ENCODE measurements around the gene SPCS1. TPM values are rescaled to one million over a fixed set of nuclear protein-coding genes. Genes with fewer than 3 reads are reported as not detected.

Gene SPCS1
- total and polyA plus RNA-seq, 9 of the 15 experiments (the other 6 are each of a cell fraction or from before 2014, with no cell fraction given), result 73.9 to 567 (median 127) TPM

DNA sequence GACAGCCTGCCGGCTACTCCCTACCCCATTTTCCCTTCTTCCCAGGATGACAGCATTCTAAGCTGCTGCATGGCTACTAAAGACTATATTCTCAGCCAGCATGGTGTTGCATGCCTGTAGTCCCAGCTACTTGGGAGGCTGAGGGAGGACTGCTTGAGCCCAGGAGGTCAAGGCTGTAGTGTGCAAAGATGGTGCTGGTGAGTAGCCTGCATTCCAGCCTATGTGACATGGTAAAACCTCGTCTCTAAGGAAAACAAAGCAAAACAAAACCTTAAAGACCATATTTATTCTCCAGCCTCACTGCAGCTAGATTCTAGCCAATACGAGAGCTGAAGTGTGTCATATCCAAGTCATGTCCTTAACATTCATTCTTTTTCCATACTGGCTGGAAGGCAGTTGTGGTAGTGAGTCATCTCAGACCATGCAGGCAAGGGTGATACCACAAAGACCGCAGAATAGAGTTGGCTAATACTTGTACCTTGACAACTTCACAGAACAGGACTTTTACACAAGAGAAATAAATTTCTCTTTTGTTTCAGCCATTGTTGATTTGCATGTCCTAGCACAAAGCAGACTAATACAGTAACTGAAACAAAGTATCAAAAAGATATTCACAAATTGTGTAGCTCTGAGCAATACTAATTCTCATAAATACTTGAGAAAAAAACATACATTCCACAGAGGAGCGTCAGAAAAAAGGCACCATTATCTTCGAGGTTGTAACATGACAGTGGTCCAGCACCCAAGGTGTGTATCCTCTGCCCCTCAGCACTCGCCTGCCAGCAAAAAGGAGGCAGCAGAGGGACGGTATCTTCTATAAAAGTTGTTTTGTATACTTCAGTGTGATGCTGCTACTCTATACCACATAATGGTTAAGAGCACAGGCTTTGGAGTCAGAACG lies 35.0 kb upstream of the SPCS1 start (continued):
- TF ChIP-seq, protein P1, sequence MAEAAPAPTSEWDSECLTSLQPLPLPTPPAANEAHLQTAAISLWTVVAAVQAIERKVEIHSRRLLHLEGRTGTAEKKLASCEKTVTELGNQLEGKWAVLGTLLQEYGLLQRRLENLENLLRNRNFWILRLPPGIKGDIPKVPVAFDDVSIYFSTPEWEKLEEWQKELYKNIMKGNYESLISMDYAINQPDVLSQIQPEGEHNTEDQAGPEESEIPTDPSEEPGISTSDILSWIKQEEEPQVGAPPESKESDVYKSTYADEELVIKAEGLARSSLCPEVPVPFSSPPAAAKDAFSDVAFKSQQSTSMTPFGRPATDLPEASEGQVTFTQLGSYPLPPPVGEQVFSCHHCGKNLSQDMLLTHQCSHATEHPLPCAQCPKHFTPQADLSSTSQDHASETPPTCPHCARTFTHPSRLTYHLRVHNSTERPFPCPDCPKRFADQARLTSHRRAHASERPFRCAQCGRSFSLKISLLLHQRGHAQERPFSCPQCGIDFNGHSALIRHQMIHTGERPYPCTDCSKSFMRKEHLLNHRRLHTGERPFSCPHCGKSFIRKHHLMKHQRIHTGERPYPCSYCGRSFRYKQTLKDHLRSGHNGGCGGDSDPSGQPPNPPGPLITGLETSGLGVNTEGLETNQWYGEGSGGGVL (CRISPR knock-in tag; IDR thresholded peaks at IDR 0.05), result no peak
- 0 out of 2 replicates have a peak, but pooled peaks have one; percentile 26 for TF ChIP-seq ZNF263 (CRISPR knock-in tag; IDR thresholded peaks at IDR 0.05; ENCODE audit: borderline replicate concordance)
- TF ChIP-seq CREM (IDR thresholded peaks at IDR 0.05; ENCODE audit: low read depth), result 0 out of 2 replicates have a peak, but pooled peaks have one; percentile 34
- no peak for TF ChIP-seq NR2C2 (CRISPR knock-in tag; IDR thresholded peaks at IDR 0.05)
- peak; percentile 33; the same call in 1 of the 2 replicates for TF ChIP-seq NR2C2 (tag; IDR thresholded peaks at IDR 0.05)
- TF ChIP-seq, protein P2, sequence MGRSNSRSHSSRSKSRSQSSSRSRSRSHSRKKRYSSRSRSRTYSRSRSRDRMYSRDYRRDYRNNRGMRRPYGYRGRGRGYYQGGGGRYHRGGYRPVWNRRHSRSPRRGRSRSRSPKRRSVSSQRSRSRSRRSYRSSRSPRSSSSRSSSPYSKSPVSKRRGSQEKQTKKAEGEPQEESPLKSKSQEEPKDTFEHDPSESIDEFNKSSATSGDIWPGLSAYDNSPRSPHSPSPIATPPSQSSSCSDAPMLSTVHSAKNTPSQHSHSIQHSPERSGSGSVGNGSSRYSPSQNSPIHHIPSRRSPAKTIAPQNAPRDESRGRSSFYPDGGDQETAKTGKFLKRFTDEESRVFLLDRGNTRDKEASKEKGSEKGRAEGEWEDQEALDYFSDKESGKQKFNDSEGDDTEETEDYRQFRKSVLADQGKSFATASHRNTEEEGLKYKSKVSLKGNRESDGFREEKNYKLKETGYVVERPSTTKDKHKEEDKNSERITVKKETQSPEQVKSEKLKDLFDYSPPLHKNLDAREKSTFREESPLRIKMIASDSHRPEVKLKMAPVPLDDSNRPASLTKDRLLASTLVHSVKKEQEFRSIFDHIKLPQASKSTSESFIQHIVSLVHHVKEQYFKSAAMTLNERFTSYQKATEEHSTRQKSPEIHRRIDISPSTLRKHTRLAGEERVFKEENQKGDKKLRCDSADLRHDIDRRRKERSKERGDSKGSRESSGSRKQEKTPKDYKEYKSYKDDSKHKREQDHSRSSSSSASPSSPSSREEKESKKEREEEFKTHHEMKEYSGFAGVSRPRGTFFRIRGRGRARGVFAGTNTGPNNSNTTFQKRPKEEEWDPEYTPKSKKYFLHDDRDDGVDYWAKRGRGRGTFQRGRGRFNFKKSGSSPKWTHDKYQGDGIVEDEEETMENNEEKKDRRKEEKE (IDR thresholded peaks at IDR 0.05; ENCODE audit: borderline replicate concordance in 1 of 2, control insufficient read depth in 1 of 2, low read depth in 2 of 2, low read length in 1 of 2), result no peak
- TF ChIP-seq JUN (IDR thresholded peaks at IDR 0.05; ENCODE audit: borderline replicate concordance, low read depth, low read length), result peak; percentile 70; the same call in 1 of the 2 replicates
- TF ChIP-seq JUN (CRISPR knock-in tag; IDR thresholded peaks at IDR 0.05; ENCODE audit: borderline replicate concordance), result no peak
- TF ChIP-seq, protein P3, sequence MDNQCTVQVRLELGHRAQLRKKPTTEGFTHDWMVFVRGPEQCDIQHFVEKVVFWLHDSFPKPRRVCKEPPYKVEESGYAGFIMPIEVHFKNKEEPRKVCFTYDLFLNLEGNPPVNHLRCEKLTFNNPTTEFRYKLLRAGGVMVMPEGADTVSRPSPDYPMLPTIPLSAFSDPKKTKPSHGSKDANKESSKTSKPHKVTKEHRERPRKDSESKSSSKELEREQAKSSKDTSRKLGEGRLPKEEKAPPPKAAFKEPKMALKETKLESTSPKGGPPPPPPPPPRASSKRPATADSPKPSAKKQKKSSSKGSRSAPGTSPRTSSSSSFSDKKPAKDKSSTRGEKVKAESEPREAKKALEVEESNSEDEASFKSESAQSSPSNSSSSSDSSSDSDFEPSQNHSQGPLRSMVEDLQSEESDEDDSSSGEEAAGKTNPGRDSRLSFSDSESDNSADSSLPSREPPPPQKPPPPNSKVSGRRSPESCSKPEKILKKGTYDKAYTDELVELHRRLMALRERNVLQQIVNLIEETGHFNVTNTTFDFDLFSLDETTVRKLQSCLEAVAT (IDR thresholded peaks at IDR 0.05), result peak in 1 of 2 experiments; percentile 90; a peak in 2 of 4 replicates
- TF ChIP-seq MAZ (CRISPR knock-in tag; conservative IDR thresholded peaks at IDR 0.05 in 1 of 2, IDR thresholded peaks at IDR 0.05 in 1 of 2), result 0 out of 4 replicates have a peak, but pooled peaks of 1 of the 2 experiments have one; percentile 36
- peak; percentile 26 for TF ChIP-seq RFX1 (IDR thresholded peaks at IDR 0.05)
- peak; percentile 16; the same call in 1 of the 2 replicates for TF ChIP-seq ATF7 (IDR thresholded peaks at IDR 0.05)
- TF ChIP-seq CEBPG (CRISPR knock-in tag; IDR thresholded peaks at IDR 0.05), result peak; percentile 52
- peak; percentile 65 to 78 for TF ChIP-seq CEBPG (tag; conservative IDR thresholded peaks at IDR 0.05 in 1 of 2, IDR thresholded peaks at IDR 0.05 in 1 of 2)
- TF ChIP-seq, protein P4, sequence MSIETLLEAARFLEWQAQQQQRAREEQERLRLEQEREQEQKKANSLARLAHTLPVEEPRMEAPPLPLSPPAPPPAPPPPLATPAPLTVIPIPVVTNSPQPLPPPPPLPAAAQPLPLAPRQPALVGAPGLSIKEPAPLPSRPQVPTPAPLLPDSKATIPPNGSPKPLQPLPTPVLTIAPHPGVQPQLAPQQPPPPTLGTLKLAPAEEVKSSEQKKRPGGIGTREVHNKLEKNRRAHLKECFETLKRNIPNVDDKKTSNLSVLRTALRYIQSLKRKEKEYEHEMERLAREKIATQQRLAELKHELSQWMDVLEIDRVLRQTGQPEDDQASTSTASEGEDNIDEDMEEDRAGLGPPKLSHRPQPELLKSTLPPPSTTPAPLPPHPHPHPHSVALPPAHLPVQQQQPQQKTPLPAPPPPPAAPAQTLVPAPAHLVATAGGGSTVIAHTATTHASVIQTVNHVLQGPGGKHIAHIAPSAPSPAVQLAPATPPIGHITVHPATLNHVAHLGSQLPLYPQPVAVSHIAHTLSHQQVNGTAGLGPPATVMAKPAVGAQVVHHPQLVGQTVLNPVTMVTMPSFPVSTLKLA (conservative IDR thresholded peaks at IDR 0.05), result 0 out of 4 replicates have a peak, but pooled peaks of 1 of the 2 experiments have one; percentile 23
- TF ChIP-seq FOS (IDR thresholded peaks at IDR 0.05; ENCODE audit: extremely low read depth, insufficient read length), result peak; percentile 14
- peak; percentile 92; the same call in 1 of the 2 replicates for TF ChIP-seq MYNN (IDR thresholded peaks at IDR 0.05)
- TF ChIP-seq MYNN (CRISPR knock-in tag; IDR thresholded peaks at IDR 0.05), result no peak

Measured in K562 (cell line).